Kidney epithelial cell (primary cell): Measurements from ENCODE around the gene NABP1. TPM values are rescaled to one million over a fixed set of nuclear protein-coding genes. Genes with fewer than 3 reads are reported as not detected.

Experiments
- DNase-seq: peaks from one replicate; pipeline ENCODE4 v3.0.0-alpha.2; 2010; ENCODE audit warnings: low read depth
- H3K27me3 ChIP-seq: 2 replicates; pipeline ENCODE4 v1.6.0; 2011; ENCODE audit warnings: low read length; ENCODE audit not compliant: control insufficient read depth, insufficient read depth
- H3K36me3 ChIP-seq: 2 replicates; pipeline ENCODE4 v1.5.1; 2011; ENCODE audit warnings: low read length; ENCODE audit not compliant: control insufficient read depth, insufficient read depth
- H3K4me3 ChIP-seq: 2 replicates; pipeline ENCODE4 v1.5.1; 2011; ENCODE audit warnings: low read depth, mild to moderate bottlenecking, control low read depth, low read length
- total RNA-seq: library from RNA; depleted of rRNA; stranded (reverse); fragments of >200 nt; gene quantifications from 2 replicates; pipeline ENCODE4 v1.2.3, GENCODE V29; 2015
- TF ChIP-seq, protein P1 (sequence below): IDR thresholded peaks from 2 replicates; pipeline ENCODE4 v1.5.1; 2011; ENCODE audit warnings: mild to moderate bottlenecking, moderate library complexity, low read length, control low read depth, inconsistent platforms; ENCODE audit not compliant: insufficient read depth, poor library complexity, severe bottlenecking

The NABP1 gene
- total RNA-seq, 1 donor from 2014 or later: 18.3 TPM

GRCh38 chr2:191710411-191710900 lies 32.5 kb downstream of the NABP1 start:
- TF ChIP-seq, protein P1, sequence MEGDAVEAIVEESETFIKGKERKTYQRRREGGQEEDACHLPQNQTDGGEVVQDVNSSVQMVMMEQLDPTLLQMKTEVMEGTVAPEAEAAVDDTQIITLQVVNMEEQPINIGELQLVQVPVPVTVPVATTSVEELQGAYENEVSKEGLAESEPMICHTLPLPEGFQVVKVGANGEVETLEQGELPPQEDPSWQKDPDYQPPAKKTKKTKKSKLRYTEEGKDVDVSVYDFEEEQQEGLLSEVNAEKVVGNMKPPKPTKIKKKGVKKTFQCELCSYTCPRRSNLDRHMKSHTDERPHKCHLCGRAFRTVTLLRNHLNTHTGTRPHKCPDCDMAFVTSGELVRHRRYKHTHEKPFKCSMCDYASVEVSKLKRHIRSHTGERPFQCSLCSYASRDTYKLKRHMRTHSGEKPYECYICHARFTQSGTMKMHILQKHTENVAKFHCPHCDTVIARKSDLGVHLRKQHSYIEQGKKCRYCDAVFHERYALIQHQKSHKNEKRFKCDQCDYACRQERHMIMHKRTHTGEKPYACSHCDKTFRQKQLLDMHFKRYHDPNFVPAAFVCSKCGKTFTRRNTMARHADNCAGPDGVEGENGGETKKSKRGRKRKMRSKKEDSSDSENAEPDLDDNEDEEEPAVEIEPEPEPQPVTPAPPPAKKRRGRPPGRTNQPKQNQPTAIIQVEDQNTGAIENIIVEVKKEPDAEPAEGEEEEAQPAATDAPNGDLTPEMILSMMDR: no peak
- Histone ChIP-seq H3K4me3 (no peak overlapping the region), H3K36me3 (no peaks in the 10 kb centered on the region), H3K27me3 (no peaks in the 10 kb centered on the region)
- no peak for DNase-seq

DNA sequence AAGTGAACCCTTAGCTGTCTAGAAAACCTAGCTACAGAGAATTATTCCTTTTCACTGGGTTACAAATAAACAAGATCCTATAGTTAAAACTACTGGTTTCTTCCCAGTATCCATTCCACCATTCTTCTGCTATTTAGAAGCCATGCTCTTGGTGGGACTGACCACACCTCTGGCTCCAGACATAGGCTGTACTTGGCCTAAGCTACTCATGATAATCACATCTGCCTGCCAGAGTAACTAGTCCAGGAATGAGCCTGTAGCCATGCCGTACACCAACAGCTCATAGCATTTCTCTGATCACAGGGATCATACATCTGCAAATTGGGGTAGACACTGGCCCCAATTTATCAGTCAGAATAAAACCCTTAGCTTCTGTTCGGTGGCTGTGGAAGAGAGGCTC lies 33.7 kb downstream of the NABP1 start:
- Histone ChIP-seq H3K4me3 (no peak overlapping the region), H3K36me3 (no peaks in the 10 kb centered on the region), H3K27me3 (no peaks in the 10 kb centered on the region)
- no peak for DNase-seq
- TF ChIP-seq, protein P1: no peak

GRCh38 chr2:191713837-191714236 lies 35.9 kb downstream of the NABP1 start:
- H3K27me3 ChIP-seq: no peaks in the 10 kb centered on the region
- TF ChIP-seq, protein P1: no peak
- no peaks in the 10 kb centered on the region for H3K36me3 ChIP-seq
- H3K4me3 ChIP-seq: no peak overlapping the region
- no peak for DNase-seq

- DNase-seq: no peak
- Histone ChIP-seq H3K4me3 (no peak overlapping the region), H3K27me3 (no peaks in the 10 kb centered on the region), H3K36me3 (no peaks in the 10 kb centered on the region)
- TF ChIP-seq, protein P1: no peak
Observed at GRCh38 chr2:191714925-191715324, 37.0 kb downstream of the NABP1 start.

DNA sequence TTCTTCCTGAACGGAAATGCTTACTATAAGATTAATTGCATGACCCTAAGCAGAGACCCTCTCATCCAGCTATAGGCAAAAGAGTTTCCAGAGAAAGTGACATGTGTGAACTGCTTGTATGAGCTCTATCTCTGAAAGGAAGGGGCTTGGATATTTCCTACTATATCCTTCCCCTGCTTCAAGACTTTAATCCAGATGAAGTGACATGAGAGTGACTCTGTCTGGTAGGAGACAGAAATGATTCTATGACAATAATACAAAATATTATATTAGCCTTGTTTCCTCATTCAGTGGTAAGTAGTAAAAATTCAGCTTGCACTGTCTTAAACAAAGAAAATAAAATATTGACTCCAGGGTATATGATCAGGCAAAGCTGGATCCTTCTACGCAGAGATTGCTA lies 37.5 kb downstream of the NABP1 start:
- Histone ChIP-seq H3K36me3 (no peaks in the 10 kb centered on the region), H3K27me3 (no peaks in the 10 kb centered on the region), H3K4me3 (no peak overlapping the region)
- no peak for DNase-seq
- TF ChIP-seq, protein P1: no peak

DNA sequence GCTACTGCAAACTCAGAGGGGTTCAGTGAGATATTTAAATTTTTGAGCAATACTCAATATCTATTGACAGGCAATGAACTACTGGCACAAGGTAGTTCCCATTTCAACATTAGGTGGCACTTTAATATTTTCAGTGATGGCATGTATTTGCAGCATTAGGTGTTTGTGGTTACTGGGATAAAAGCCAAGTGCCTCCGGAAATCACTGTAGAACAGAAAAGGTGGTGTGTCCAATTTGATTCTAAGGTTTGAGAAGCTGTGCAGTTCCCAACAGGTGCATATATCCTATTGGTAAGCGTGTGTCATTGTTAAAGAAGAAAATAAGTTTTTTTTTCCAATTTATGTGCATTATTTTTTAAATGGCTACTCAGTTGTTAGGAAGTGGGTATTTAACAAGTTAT lies 41.3 kb downstream of the NABP1 start:
- DNase-seq: no peak
- TF ChIP-seq, protein P1: no peak
- Histone ChIP-seq H3K36me3 (no peaks in the 10 kb centered on the region), H3K4me3 (no peak overlapping the region), H3K27me3 (no peaks in the 10 kb centered on the region)
